Dermis blood vessel endothelial cell (primary cell): Measurements from ENCODE around the gene TSGA10. TPM values are rescaled to one million over a fixed set of nuclear protein-coding genes. Genes with fewer than 3 reads are reported as not detected.
"Not testable (repeated sequence)": the region's sequence is repeated elsewhere in the genome, so short reads cannot be mapped to it uniquely, and the experiment has no call there.

ENCODE experiments used
- DNase-seq: peaks from one replicate; pipeline ENCODE4 v3.0.0; 2010
- total RNA-seq: library from RNA; depleted of rRNA; stranded (reverse); fragments of >200 nt; gene quantifications from 2 replicates; pipeline ENCODE4 v1.2.3, GENCODE V29; 2014

The TSGA10 gene, protein sequence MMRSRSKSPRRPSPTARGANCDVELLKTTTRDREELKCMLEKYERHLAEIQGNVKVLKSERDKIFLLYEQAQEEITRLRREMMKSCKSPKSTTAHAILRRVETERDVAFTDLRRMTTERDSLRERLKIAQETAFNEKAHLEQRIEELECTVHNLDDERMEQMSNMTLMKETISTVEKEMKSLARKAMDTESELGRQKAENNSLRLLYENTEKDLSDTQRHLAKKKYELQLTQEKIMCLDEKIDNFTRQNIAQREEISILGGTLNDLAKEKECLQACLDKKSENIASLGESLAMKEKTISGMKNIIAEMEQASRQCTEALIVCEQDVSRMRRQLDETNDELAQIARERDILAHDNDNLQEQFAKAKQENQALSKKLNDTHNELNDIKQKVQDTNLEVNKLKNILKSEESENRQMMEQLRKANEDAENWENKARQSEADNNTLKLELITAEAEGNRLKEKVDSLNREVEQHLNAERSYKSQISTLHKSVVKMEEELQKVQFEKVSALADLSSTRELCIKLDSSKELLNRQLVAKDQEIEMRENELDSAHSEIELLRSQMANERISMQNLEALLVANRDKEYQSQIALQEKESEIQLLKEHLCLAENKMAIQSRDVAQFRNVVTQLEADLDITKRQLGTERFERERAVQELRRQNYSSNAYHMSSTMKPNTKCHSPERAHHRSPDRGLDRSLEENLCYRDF
- 1.7 and 2.9 TPM in 2 replicates for total RNA-seq

DNA sequence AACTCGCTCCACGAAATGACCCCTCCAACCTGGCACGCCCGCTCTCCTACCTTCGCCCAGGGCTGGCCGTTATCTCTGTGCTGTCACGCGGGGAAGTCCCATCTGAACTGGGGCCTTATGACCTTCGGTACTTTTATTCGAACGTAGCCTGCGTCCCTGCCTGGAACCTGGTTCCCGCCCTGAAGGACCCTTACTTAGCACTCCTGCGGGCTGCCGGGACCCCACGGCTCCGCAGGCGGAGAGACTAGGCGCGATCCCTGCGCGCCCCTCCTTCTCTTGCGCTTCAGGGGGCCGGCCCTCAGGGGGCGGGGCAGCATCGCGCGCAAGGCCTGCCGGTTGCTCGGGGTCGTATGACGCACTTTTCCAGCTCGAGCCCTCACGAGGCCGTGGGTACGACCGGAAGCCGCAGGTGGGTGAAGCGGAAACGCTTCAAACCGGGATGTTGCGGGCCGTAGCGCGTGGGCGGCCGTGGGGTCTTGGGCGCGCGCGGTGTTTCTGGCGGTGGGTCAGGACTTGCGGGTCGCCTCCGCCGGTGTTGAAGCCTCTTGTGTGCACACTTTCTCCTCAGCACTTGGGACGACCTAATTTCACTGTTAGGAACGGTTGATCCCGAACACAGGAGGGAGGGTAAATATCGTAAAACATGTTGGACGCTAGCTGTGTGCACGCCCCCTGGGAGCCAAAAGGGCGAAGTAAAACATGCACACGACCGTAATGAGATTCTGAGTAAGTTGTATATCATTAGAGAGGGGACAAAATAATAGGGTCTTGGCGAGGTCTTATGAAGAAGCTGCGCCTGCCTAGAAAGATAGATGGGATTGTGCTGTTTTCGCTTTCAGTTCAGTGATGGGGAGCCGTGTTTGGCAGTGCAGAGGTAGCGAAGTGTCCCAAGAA, at the start of gene TSGA10, which contains the start of gene LIPT1:
Gene TSGA10, minus strand, starts transcription at position 300 of the 894 bp plus-strand sequence. CDS start 45,503 bp downstream, outside the sequence.
Gene LIPT1, plus strand, starts transcription at position 325 of the 894 bp plus-strand sequence. CDS start 6,991 bp downstream, outside the sequence.
- peak; percentile 92 for DNase-seq

DNA sequence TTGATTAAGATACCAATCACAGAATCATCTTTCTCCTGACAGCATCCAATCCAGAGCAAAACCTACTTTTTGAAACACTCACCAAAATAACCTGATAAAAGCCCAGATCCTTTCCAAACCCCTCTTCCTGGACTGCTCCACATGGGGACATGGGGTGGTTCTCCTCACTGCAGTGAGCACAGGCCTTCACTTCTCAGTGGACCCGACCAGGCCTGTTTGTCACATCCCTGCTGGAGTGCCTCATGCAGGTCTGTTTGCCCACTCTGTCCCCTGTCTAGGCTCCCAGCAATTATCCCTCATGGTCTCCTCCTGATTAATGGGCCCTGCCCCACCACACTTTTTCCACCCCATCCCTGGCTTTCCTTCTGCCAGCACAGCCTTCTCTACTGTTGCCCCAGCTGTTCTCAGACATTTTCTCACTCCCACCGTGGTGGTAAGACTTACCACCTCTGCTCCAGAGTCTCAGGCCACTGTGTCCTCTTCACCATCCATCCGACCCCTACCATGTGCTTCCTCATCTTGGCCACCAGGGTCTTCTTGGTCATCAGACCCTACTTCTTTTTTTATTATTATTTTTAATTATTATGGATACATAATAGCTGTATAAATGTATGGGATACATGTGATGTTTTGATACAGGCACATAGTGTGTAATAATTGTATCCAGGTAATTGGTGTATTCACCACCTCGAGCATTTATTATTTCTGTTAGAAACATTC, 47.4 kb upstream of the TSGA10 start:
- DNase-seq: no peak

DNA sequence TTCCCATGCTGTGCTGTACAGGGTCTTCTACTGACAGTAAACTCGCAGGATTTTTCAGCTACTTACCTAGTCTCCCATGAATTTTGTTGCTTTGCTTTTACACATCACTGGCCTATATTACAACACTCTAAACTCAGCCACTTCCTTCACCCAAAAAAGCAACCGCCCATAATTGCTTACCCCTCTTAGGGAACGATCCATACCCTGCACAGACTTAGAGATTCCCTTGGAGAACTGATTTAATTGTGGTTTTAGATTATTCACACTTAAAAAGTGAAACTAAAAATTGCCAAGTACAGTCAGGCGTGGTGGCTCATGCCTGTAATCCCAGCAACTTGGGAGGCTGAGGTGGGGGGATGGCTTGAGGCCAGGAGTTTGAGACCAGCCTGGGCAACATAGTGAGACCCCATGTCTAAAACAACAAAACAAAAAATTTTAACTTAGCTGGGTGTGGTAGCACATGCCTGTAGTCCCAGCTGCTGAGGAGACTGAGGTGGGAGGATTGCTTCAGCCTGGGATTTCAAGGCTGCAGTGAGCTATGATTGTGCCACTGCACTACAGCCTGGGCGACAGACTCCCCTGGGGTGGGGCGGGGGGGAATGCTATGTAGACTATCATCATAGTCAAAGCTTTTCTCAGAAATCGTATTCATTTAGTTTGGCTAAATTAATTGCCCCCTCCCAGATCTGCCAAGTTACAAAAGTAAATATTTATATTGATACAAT, 45.5 kb upstream of the TSGA10 start:
- no peak for DNase-seq

DNA sequence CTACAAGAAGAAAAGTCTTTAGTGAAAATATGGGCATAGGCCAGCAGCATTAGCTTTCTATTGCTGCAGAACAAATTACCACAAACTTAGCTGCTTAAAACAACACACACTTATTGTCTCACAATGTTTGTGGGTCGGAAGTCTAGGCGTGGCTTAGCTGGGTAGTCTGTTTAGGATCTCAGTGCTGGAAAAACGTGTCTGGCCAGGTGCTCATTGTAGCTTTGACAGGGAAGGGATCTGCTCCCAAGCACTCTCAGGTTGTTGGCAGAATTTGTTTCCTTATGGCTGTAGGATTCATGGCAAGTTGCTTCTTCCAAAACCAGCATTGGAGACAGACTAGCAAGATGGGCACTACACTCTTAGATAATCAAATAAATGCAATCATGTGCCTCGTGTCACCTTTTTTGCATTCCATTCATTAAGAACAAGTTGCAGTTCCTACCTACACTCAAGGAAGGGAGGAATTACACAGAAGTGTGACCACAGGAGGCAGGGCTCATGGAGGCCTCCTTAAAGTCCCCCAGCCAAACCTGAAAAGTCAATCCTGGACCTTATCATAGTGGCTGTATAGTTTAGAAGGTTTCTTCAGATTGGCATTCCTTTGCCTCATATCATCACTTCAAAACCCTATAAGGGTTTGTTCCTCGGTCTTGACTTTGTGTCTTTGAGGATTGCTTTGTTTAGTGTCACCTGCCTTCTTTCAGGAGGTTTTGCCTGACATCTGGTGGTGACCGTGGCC, 43.5 kb upstream of the TSGA10 start:
- peak; percentile 2 for DNase-seq

DNA sequence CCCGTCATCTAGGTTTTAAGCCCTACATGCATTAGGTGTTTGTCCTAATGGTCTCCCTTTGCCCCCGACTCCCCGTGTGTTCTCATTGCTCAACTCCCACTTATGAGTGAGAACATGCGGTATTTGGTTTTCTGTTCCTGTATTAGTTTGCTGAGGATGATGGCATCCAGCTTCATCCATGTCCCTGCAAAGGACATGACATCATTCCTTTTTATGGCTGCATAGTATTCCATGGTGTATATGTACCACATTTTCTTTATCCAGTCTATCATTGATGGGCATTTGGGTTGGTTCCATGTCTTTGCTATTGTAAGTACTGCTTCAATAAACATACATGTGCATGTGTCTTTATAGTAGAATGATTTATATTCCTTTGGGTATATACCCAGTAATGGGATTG, 37.6 kb upstream of the TSGA10 start:
- DNase-seq: not testable (repeated sequence)

DNA sequence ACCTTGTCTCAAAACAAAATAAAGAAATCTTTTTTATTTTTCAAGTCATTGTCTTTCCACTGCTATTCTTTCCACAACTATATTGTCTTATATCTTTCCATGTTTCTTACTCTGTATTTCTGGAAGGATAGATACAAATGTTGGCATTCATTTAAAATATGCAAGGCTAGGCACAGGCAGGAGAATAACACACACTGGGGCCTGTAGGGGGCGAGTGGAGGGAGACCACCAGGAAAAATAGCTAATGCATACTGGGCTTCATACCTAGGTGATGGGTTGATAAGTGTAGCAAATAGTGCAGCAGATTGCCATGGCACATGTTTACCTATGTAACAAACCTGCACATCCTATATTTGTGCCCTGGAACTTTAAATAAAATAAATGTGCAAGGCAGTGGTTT, 35.8 kb upstream of the TSGA10 start:
- DNase-seq: peak; percentile 5

DNA sequence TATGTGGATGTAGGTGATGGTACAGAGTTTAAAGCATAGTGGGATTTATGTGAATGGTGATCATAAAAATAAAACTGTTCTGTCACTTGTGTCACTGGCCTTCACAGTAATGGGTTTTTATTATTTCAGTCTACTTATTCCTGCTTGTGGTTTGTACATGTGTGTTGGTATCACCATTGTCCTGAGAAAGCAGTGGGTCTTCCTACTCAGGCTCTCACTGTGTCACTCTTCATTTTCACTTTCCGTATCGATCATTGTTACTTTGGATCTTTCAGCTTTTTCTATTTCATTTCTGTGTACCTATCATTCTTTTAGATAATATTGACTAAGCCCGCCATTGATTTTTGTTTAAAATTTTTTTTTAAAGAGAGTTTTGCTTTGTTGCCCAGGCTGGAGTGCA, 33.6 kb upstream of the TSGA10 start:
- DNase-seq: no peak

DNA sequence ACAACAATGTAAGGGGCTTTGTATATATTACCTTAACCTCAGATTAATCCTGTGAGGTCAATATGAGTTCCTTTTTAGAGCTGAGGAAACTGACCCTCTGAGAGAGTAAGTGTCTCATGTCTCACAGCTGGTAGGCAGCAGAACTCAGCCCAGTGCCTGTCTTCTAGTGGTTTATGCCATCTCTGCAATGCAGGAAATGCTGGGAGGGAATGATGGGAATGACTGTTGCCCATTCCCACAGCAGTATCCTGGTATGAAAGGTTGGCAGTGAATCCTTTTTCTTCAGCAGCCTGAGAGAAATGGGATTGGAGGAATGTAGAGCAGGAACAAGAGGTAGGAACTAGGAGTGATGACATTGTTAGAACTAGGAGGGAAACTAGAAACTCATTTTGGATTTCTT, 32.3 kb upstream of the TSGA10 start:
- no peak for DNase-seq

DNA sequence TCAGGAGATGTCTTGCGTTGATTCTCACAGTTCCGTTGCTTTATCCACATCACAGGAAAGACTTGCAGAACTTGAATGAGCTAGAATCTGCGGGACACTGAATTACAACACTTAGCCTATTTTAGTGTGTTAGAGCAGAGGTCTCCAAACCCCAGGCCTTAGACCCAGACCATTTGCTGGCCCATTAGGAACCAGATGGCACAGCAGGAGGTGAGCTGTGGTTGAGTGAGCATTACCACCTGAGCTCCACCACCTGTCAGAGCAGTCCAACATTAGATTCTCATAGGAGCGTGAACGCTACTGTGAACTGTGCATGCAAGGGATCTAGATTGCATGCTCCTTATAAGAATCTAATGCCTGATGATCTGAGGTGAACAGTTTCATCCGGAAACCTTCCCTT, 30.1 kb upstream of the TSGA10 start:
- DNase-seq: no peak

DNA sequence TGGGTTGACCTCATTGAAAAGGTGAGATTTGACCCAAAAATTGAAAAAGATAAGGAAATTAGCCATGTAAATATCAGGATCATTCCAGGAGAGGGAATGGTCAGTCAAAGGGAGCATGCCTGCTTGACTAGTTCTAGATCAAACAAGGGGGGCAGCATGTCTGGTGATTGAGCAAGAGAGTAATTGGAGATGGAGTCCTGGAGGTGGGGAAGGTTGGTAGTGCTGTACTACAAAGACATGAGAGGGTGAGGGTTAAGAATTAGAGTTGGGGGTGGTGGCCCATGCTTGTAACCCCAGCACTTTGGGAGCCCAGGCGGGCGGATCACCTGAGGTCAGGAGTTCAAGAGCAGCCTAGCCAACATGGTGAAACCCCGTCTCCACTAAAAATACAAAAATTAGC, 28.3 kb upstream of the TSGA10 start:
- no peak for DNase-seq

DNA sequence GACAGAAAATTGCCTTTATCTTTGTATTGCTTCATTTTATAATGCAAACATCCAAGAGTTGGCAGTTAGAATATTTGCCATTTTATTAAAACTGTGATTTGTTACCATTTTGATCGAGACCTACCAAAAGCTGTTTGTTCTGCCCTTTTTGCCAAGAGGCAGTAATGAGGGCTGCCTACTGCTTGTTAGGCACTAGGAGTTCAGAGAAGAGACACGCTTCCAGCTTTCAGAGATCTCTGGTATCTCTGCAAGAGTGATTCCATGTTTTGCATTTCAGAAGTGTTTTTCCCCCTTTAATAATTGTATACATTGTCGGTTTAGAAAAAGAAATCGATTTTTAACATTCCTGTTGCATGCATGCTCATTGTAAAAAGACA, 26.9 kb upstream of the TSGA10 start:
- peak; percentile 12 for DNase-seq

DNA sequence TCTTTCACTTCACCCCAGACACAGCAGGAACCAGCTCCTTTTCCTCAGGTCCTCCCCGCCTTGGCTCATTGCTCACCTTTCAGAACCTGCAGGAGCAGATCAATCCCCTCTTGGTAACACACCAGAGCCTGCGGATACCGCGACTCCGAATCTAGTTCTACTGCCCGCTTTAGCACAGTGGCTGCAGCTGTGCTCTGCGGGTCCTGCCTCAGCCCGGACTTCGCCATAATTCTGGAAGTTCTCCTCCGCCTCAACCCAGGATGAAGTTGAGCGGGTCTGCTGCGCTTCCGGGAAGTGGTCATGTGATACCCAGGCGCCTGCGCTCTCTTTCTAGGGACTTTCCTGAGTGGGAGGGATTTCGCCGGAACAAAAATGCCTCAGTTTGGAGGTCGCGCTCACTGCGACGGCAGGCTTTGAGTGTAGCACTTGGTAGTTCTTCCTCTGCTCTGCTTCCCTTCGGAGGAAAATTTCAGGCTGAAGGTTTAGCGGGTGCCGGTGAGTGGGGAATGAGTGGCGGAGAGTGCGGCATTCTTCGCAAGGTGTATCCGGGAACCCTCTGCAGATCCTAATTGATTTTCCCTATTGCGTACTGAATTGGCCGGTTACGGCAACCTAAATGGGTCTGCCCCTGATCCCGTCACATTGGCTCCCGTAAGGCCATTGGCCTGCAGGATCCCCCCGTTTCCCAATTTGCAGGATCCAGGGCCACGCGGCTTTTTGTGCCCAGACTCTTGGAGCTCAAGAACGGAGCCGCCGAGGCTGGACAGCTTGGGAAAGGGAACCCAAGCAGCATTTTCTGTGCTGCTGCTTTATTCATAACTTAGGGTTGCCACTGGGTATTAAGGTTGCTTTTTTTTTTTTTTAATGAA, 26.2 kb upstream of the TSGA10 start, which contains the start of the genes MITD1 and MRPL30:
Gene MITD1, minus strand, starts transcription at position 304 of the 869 bp plus-strand sequence. Its CDS starts 77 bp downstream, at position 227.
Gene MRPL30, plus strand, starts transcription at position 430 of the 869 bp plus-strand sequence. CDS start 5,020 bp downstream, outside the sequence.
- DNase-seq: peak; percentile 98

DNA sequence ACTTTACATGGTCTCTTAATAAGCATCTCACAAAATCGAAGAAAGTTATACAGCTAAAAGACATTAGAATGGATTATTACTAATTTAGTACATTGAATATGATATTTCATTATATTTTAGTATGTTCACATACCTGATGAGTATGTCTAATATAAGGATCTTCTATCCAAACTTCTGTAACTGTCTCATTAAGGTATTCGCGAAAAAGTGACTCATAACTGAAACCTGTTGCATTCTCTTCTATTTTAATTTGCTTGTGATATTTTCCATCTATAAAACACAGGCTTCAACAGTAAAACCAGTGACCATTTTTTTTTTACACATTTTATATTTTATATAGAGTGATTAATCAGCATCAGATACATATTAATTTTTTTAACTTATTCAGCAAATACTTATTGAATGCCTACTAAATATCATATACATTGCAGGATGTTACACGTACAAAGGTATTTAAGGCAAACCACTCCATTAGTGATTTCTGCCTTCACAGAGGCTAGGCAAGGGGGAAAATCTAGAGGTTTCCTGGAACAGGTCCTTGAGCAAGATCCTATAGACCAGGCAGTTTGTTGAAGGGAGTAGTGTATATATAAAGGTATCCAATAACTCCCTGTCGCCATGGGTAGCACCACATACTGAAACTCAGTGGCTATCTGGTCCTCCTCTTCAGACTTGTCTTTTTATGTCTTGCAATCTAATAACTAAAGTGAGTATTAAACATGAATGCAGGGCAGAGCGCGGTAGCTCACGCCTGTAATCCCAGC, 16.8 kb upstream of the TSGA10 start:
- no peak for DNase-seq

DNA sequence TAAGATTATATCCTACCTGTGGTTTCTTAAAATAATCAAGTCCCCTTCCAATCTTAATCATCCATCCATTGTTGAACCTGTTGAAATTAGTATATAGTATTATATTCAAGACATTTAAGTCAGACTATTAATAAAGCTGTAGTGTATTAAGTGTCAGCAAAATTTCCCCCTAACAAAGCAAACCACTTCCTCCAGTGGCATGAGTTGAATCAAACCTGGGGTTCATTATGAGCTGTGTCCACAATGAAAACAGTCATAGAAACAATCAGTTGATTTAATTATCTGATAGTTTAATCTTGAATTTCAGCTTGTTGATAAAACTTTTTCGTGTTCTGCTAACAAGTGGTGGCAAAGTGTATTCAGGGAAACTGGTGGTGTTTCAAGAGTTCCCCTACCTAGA, 14.8 kb upstream of the TSGA10 start:
- DNase-seq: no peak

DNA sequence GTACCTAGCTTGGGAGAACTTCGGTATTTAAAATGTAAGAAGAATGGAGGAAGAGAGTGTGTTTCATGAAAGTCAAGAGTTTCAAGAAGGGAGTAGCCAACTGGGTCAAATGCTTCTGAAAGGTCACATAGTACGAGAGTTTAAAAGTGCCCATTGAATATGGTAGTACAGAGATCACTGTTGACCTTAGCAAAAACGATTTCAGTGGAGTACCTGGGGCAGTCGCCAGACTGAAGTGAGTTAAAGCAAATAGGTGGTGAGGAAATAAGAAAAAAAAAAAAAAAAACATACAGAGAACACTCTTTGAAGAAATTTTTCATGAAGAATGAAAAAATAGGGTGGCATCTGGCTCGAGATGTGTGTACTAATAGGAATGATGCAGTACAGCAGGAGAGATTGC, 11.5 kb upstream of the TSGA10 start:
- DNase-seq: no peak

DNA sequence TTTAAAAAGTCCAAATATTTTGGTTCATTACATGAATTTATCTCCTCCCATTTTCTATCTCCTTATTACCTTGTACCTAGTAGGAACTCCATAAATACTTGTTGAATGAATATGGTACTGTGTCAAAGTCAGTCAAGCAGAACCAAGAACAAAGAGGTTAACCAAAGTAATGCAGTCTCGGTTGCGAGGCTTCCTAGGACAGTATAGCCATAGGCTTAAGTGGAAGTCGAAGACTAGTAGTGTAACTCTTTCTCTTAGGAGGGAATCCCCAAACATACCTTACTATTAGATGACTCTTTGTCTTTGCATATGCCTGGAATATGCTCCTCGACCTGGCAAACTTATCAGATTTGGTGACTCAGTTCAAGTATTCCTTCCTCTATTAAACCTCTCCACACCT, 4.9 kb upstream of the TSGA10 start:
- no peak for DNase-seq

DNA sequence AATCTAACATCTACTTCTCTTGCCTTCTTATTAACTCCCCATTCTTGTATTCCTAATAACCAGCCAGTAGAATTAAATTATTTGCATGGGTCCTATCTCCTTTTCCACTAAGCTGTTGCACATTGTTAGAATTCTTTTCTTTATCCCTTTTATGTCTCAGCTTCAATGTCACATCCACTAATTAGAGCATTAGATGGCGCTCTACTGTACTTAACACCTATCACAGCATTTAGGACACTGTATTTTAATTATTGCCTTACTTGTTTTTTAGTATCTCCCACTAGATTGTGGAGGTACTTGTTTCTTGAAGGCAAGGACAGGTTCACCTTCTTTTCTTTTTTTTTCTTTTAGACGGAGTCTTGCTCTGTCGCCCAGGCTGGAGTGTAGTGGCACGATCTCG, 3.9 kb upstream of the TSGA10 start:
- DNase-seq: no peak

DNA sequence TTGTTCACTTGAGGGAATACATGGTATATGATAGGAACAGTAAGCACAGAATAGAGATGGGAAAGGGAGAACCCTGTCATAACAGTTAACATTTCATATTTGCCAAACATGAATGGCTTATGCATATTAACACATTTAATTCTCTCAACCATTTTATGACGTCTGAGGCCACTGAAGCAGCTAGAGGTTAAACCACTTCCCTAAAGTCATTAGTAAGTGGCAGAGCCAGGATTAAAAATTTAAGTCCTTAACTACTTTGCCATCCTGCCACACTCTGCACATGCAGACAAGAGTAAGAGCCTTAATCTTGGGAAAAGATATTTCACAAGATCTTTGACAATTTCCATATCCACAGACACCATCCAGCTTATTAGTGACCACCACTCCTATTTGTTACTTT, 2.1 kb upstream of the TSGA10 start:
- DNase-seq: no peak
